ENCODE data around the gene CUBN.

Gene CUBN

DNA sequence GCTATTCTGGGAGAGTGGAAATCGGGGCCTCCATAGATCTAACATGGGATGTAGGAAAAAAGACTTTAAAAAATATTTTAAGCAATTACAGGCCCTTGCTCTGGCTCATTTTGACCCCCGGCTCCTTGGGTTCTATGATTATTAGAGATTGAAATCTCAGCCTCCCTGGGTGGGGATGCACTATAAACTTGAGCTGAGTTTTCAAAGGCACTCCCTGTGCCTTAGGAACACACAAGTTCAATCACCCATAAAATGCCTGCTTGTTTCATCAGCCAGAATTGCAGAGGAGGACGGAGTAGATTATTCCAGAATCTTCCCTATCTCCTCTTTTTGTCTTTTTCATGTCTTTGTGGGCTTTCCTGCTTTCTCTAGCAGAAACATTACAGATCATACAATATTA lies 145.4 kb downstream of the CUBN start:
- DNase-seq = no peak

DNA sequence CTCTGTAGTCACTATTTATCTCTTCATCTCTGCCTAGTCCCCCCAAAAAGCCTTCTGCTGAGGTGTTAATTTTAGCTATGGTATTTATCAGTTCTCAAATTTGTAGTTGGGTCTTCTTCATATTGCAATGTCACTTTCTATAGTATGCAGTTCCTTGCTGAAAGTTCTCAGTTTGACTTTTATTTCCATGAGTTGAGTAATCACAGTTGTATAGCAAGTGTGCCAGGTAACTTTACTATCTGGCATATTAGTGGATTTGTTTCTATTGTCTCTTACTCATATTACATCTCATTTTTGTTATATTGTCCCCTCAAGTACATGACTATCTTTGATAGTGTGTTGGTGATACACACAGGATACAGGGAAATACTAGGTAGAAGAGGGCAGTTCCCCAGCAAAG lies 152.8 kb downstream of the CUBN start:
- DNase-seq = no peak

DNA sequence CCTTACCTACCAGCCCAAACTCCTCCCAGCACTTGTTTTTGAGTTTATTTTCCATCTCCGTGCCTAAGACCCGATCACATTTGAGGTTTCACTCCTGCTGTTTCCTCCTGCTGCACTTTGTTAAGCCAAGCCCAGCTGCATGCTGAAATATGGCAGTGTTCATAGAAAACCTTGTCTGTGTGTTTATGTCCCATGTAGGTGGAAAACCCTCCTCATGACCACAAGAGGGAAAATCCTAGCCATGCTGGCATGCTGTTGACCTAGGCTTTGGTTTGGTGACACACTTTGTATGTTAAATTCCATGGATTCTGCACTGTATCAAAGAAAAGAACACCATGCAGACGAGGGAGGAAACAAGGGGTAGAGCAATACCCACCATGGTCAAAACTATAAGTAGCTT lies 154.4 kb downstream of the CUBN start:
- no peak for DNase-seq

DNA sequence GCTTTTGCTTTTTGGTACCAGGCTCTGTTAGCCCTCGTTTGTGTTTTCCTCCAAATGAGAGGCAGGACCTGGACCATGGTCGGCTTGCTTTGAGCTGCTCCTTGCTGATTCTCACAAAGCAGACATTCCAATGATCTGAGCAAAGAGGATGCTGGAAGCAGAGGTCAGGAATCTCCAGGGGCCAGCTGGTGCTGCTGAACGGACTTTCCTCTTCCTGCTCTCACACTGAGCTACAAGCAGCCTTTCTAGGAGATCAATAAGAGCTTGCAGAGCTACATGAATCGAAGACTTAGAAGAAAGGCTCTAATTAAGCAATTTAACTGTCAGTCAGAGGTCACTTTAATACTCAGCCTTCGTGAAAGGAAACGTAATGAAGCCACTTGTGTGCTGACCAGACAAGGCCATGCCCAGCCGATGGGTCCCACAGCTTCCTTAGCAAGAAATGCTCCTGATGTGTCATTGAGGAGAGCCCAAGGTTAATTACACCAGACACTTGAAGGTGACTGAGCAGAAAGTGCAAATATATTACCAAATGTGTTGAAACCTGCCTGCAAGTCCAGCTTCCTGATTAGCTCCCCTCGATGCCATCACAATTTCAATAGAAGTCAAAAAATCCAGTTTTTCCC lies 161.1 kb downstream of the CUBN start:
- no peak for DNase-seq

DNA sequence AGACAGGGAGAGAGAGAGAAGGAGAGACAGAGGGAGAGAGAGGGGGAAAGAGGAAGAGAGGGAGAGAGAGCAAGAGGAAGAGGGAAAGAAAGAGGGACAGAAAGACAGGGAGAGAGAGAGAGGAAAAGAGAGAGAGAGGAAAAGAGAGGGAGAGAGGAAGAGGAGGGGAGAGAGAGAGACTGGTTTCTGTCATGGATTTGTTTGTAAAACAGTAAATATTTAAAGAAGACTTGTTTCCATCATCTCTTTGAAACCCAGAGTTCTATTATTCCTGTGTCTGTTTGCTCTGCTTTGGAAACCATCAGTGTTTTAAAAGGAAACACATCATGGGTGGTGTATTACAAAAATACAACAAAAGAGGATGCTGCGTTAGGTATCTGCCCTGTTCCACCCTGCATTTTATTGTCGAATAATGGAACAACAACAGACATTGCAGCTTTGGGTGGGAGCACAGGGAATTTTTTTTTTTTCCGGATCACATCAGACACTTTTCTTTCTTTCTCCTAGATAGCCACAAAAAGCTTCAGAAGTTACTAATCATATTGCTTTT lies 161.7 kb downstream of the CUBN start:
- no peak for DNase-seq

DNA sequence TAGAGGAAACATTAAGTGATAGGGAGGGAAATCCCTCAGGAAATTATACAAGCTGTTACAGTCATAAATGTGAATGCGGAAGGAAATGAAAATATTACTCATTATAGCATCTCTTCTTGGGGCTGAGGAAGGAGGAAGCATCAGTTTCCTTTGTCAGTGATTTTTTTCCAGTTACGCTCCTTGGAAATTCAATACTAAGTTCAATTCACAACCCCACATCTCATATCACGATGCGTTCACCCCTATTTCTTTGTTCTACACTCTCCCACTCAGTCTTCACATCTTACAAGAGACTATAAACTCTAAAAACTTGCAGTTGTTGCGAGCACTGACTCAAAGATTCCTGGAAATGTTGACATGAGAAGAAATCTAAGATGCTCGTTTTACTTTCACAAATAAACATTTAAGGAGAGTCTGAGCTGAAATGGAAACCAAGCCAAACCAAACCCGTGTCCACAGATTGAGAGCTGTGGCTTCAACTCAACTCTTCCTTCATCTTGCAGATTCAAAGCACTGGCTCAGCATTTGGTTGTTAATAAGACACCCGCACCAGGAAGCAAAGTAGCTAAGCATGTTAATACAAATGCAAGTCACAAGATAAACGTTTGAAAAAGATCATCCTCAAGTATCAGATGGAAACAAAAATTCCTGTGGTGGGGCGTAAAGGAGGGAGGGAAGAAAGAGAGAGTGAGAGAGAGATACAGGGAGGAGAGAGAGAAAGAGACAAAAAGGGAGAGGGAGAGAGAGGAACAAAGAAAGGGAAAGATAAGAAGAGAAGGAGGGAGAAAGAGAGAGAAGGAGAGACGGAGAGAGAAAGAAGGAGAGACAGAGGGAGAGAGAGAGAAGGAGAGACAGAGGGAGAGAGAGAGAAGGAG lies 162.4 kb downstream of the CUBN start:
- DNase-seq = no peak

DNA sequence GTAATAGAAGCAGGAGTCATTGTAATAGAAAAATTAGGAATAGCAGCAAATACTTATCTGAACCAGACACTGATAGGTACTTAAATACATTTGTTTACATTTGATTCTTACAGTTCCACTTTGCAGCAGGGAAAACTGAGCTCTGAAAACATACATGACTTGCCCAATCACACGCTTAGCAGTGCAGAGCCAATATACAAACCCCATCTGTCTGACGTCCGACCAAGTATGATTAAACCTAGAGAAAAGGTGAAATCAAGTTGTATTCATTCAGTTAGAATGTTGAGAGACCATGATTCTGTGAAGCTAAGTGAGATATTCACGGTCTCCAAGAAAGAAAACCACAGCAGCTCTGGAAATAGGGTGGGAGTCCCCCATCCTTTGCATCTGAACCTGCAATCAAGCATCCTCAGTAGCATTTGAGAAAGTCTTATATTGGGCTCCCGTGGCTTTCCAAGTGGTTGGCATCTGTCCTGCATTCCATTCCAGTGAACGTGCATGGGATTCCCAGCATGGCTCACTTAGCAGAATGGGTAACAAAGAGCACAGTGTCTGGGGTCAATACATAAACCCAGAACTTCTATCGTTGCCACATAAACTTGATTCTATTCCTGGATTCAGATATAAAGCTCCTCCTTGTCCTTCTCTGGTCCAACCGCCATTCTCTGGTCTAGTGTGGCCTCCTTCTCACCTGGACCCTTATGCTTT lies 163.7 kb downstream of the CUBN start:
- DNase-seq = no peak

DNA sequence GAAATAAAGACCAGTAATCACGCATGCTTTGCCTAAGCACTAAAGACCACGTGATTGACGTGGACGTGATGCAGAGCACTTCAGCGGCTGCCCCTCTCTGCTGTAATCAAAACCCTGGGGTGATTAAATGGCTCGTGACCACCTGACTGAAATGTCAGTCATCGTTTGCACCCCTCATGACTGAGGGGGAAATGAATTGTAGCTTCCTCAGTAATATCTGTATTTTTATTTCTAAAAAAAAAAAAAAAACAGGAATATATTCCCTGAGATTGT lies 164.3 kb downstream of the CUBN start:
- DNase-seq = no peak

DNA sequence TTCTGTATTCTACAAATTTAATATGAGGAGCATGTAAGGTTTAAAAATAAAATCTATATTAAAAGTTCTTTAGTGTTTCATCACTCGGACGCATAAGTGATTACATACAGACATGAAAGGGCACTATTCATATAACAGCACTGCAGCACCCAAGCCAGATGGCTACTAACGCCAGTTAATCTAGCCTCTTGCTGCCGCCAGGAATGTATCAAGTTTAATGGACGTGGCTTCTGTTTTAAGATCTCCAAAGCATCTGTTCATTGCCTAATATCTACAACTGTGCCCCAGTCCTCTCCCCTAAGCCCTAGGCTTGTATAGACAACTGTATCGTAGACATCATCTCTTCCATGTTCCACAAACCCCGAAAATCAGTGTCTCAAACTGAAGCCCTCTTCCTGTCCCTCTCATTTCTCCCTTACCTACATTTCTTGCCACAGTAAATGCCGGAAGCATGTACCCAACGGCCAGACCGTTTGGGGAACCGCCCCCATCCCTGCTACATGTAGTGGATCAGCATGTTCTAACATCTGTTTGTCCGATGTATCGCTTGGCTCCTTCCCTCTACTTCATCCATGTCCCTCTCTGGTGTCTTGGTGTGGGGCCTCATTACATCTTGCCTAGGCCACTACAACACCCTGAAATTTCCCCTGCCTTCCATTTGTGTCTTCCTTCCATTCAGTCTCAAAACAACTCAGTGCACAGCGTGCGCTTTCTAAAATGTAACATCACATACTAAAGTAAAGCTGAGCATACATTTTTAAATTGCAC lies 164.9 kb downstream of the CUBN start:
- DNase-seq = no peak

DNA sequence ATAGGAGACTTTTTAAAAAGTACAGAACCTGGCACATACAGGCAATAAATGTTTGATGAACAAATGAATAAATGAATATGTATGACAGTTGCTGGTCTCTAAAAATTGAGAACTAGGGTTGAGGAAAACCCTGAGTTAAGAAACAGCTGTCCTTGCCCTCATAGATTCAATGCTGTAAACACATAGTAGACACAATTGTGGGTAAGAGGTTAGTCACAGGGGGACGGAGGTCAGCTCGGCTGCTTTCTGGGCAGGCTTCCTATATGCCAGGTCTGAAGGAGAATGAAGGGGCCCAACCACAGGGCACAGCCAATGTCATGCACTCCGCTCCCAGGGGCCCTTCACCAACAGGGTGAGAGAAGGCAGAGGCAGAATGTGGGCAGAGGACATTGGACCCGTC lies 169.1 kb downstream of the CUBN start:
- no peak for DNase-seq

DNA sequence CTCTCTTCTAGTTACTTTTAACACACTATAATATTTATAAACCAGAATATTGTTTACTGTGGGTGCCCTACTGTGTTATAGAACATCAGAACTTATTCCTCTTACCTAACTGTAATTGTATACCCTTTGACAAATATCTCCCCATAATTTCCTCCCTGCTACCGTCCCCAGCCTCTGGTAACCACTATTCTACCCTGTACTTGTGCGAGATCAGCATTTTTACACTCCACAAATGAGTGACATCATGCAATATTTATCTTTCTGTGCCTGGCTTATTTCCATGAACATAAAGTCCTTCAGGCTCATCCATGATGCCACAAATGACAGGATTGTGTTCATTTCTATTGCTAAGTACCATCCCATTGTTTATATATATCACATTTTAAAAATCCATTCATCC lies 172.6 kb downstream of the CUBN start:
- no peak for DNase-seq

DNA sequence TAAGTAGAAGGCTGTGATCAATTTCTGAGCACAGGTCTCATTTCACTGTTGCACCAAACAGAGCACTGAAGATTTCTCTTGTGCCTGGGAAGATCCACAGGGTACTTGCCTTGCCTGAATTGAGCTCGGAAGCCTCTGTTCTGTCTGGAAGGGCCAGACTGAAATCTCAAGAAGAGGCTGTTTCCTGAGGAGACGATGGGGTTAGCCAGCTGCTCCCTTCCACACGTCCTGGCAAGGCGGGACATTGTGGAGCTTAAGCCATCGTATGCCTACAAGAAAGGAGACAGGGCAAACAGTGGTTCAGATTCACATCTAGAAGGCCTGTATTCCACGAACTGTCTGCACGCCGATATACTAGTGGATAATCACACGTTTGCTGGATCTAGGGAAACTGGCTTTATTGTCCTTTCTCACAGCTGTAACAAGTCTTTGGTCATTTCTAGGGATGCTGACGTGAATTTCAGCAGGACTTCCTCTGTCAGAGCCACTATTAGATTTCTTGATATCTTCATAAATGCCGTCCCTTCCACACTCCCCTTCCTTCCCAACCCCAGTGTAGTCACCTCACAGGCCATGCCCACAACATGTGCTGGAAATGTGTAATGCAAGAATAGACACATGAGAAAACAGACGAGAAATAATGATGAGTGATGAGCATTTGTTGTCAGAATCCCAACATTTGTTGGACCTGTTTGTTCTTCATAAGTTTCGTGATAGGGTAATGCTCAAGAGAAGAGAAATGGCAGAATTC lies 175.2 kb downstream of the CUBN start:
- no peak for DNase-seq

DNA sequence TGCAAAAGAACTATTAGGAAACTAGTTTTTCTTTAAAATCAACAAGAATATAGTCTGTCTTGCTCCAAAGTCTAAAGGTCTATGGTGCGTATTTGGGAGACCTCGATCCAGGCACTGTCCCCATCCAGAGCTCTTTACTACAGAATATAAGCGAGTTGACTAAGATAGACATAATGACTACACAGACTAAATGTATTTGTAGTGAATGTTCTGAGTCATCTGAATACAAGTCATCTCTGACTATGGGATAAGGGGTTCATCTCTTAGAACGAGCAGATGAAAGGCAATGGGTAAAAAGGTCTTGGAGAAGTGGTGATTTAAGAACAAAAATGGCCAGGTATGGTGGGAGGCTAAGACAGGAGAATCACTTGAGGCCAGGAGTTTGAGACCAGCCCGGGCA lies 176.3 kb downstream of the CUBN start:
- DNase-seq = no peak

DNA sequence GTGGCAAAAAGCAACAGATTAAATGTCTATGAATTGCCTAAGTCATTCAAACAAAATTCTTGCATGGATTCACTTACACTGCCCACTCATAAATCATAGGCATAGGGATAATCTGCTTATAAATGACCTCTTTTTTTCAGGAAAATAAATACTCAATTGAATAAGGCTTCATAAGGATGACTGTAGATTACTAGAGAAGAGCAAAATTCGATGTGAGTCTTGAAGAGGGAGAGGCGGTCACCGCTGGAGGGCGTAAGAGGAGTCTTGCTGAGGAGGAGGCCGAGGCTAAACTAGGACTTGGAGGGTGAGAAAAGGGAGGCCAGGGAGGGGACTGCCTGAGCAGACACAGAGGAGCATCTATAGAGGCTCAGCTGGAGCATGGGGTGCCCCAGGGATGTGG lies 177.0 kb downstream of the CUBN start:
- DNase-seq = no peak

DNA sequence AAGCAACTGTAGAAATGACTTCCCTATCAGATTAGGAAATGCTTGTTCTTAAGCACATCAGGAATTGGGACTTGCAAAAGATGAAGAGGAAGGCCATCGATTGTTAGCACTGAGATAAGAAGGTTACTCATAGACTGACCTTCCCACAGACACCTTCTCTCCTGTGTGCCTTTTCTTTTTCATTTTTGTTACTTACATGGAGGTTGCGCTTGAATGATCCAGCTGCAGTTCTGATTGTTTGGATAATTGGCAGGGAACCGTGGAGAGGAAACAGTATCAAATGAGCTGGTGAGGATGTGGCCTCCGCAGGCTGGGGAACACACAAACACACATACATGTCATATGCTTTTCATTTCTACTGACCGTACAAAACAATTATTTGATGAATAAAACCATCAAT lies 177.5 kb downstream of the CUBN start:
- DNase-seq = no peak

DNA sequence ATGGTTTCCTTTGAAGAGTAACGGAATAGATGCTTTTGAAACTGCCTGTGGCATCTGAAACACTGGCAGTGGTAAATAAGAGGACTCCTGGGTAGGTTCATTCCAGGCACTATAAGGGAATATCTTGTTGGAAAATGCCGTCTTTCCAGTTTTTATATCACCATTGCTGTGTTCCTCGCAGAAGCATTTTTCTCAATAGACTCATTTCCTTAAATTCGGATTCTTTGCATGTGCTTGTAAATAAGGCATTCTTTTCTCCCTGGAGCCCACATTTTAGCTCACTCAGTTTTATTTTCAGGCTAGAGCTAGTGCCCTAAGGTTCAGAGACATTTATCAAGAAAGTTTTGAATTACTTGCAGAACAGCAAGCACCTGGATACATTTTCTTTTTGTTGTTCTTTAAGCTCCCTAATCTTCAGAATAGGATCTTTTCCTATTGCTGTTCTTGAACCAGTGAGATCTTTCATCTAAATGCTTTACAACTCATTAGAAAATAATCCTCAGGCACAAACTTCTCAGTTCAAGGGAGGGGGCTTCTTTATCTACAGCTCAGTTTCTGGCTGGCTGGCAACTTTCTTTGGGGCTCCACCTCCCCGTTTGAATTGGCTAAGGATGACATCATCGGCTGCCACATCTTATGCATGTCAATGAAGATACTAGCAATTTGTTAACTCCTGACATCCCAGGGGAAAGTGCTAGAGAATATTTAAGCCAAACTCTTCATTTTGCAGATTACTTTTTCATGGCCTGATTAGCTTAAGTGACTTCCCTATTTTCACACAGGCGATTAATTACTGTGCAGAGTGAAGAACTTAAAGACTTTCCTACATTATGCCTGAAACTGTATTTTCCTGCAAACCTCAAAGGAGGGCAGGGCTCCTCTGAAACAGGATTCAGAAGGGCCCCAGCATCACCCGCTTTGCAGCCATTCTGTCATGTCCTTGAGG lies 178.7 kb downstream of the CUBN start:
- DNase-seq = no peak

DNA sequence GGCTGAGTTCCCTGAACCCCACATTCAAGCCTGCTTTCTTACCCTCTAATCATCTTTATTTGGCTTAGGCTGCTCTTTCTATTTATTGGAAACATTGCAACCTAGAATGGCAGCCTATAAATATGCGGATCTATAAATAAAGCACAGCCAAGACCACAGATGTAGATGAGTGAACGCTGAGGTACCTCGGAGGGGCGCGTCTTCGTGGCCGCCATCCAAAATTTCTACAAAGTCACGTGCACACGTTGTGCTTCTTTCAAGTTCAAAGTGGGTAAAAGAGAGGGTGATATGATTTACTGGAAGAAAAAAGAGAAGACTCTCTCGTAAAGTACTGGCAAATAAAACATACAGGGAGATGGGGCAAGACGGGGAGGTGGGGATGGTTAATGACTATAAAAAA lies 179.8 kb downstream of the CUBN start:
- DNase-seq = no peak

DNA sequence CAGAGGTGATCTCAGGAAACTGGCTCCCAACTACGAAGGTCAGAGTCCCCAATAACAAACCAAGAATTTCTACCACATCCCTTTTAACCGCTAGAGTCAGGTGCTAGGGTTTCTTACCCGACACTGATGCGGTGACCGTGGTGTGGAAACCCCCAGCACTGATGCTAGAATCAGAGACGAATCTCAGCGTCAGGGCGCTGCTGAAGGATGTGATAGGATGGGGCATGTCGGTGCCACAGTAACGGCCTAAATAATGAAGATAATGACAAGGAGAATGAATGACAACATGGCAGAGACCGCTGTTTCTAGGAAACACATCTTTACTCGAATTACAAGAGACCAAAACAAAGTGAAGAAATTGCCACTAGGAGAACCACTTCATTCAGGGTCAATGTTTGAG lies 181.2 kb downstream of the CUBN start:
- DNase-seq = no peak

DNA sequence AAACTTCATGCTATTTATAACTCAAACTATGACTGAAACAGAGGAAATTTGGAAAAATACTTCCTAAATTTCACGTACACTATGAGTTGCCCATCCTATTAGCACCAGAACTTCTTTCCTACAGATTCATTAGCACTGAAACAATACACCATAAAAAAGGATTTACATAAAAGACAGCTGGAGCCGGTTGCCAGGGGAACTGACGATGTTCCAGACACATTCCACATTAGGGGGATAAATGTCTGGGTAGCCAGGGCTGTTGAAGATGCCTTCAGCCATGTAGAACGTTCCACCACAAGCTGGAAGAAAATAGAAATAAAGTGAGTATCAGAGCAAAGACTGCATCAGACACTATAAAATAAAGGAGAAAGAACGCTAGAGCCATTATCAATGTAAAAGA lies 182.5 kb downstream of the CUBN start:
- DNase-seq = no peak

DNA sequence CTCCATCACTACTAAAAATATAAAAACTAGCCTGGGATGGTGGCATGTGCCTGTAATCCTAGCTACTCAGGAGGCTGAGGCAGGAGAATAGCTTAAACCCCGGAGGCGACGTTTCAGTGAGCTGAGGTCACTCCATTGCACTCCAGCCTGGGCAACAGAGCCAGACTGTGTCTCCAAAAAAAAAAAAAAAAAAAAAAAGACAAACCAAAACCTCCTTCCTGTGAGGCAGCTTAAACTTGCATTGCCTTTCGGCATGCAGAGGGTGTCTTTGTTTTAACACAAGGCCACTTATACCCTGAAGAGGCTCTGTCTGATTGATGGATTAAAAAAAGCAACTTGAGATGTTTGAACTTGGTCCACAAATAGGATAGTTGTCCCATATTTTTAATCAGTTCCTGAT lies 184.0 kb downstream of the CUBN start:
- no peak for DNase-seq

DNA sequence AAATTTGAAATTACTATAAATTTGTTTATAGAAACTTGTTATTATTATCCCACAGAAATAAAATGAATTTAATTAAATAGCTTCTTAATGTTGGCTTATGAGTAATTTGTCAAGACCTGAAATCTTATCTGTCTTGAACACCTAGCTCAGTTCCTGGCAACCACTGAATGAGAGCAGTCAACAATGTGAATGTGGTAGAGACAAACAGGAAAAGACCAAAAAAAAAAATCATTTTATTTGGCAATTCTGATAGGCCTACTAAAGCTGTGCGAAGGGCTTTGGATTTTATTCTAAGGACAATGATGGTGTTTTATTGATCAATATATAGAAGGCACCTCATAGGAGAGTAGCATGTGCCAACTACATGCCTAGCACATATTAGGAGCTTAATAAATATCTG lies 184.6 kb downstream of the CUBN start:
- no peak for DNase-seq

Data from activated gamma-delta T cell (primary cell).